Activated CD4-positive, alpha-beta T cell treated with anti-CD3 and anti-CD28 coated beads for 36 hours (primary cell): Measurements from ENCODE around the gene C12orf50. TPM values are rescaled to one million over a fixed set of nuclear protein-coding genes. Genes with fewer than 3 reads are reported as not detected.

Experiments
- ATAC-seq: fragments of 200-7000 bp; cut with Tn5 transposase; one replicate; pipeline ENCODE4 v1.10.0; 2021; ENCODE audit warnings: mild to moderate bottlenecking, moderate library complexity
- CTCF ChIA-PET: fragments of 350-600 bp; sonication (Branson Sonifier 250); formaldehyde crosslinking; loops from one replicate; lab custom pipeline; 2021; ENCODE audit warnings: antibody characterized with exemption; lab: Charles Lee
- POLR2A ChIA-PET: fragments of 350-600 bp; sonication (Branson Sonifier 250); formaldehyde crosslinking; loops from one replicate; lab custom pipeline; 2021; ENCODE audit warnings: antibody characterized with exemption, inconsistent platforms; lab: Charles Lee
- DNase-seq: peaks from one replicate; pipeline ENCODE4 v3.0.0-alpha.2; 2020
- H3K27ac Mint-ChIP-seq: one replicate; pipeline ENCODE4 v1.8.0; 2021; ENCODE audit warnings: mixed read lengths
- H3K27me3 Mint-ChIP-seq: one replicate; pipeline ENCODE4 v1.8.0; 2021; ENCODE audit warnings: mixed read lengths
- H3K36me3 Mint-ChIP-seq: one replicate; pipeline ENCODE4 v1.8.0; 2021; ENCODE audit warnings: low read depth, mixed read lengths
- H3K4me1 Mint-ChIP-seq: one replicate; pipeline ENCODE4 v1.8.0; 2021; ENCODE audit warnings: mixed read lengths
- H3K4me3 Mint-ChIP-seq: one replicate; pipeline ENCODE4 v1.8.0; 2021; ENCODE audit warnings: mild to moderate bottlenecking, moderate library complexity, mixed read lengths
- H3K9me3 Mint-ChIP-seq: one replicate; pipeline ENCODE4 v1.8.0; 2021; ENCODE audit warnings: low read depth, mixed read lengths
- intact Hi-C, 2 experiments: fragments of 100-400 bp; cut with DNase I in 1 of 2; cut with micrococcal nuclease in 1 of 2; formaldehyde crosslinking; loops; one replicate each; pipeline versions ENCODE4 v1.14.2 to v1.15.1; 2022 to 2024; cut with DNase I, micrococcal nuclease
- total RNA-seq, 2 experiments: library from RNA; stranded (reverse); gene quantifications; one replicate each; pipeline ENCODE4 v1.2.3, GENCODE V29; 2021

C12orf50 gene
- total RNA-seq, 2 experiments from 2014 or later, result 0.11 TPM

GRCh38 chr12:87939182-87939581 lies 90.0 kb downstream of the C12orf50 start:
- H3K9me3 Mint-ChIP-seq, result peaks cover 2% of the 10 kb centered on the region
- no peaks in the 10 kb centered on the region for H3K27me3 Mint-ChIP-seq
- intact Hi-C loops, result no loop called here
- DNase-seq, result no peak
- no peaks in the 10 kb centered on the region for H3K4me1 Mint-ChIP-seq
- no peak overlapping the region for H3K27ac Mint-ChIP-seq
- H3K4me3 Mint-ChIP-seq, result no peak overlapping the region
- ChIA-PET CTCF (interaction anchor here (0.7 kb wide), 1 partner anchor 73 kb away, joined by 3 read pairs; no protein-coding TSS in a partner anchor), POLR2A (no interaction called here)
- no peaks in the 10 kb centered on the region for H3K36me3 Mint-ChIP-seq
- ATAC-seq, result no peak

GRCh38 chr12:87935216-87935615 lies 94.0 kb downstream of the C12orf50 start:
- ChIA-PET POLR2A (no interaction called here), CTCF (no interaction called here)
- H3K36me3 Mint-ChIP-seq, result no peaks in the 10 kb centered on the region
- intact Hi-C loops, result no loop called here
- H3K27me3 Mint-ChIP-seq, result peaks cover 2% of the 10 kb centered on the region
- H3K4me3 Mint-ChIP-seq, result no peak overlapping the region
- H3K4me1 Mint-ChIP-seq, result no peaks in the 10 kb centered on the region
- H3K9me3 Mint-ChIP-seq, result peaks cover 2% of the 10 kb centered on the region
- H3K27ac Mint-ChIP-seq, result no peak overlapping the region
- ATAC-seq (no peak), DNase-seq (no peak)

GRCh38 chr12:87933991-87934390 lies 95.2 kb downstream of the C12orf50 start:
- Mint-ChIP-seq H3K9me3 (peaks cover 2% of the 10 kb centered on the region), H3K27me3 (peaks cover 2% of the 10 kb centered on the region), H3K36me3 (no peaks in the 10 kb centered on the region), H3K4me1 (no peaks in the 10 kb centered on the region), H3K27ac (no peak overlapping the region), H3K4me3 (no peak overlapping the region)
- DNase-seq (no peak), ATAC-seq (no peak)
- intact Hi-C loops, result no loop called here
- ChIA-PET CTCF (no interaction called here), POLR2A (no interaction called here)

GRCh38 chr12:87931812-87932211 lies 97.4 kb downstream of the C12orf50 start:
- no peak for ATAC-seq
- DNase-seq, result no peak
- Mint-ChIP-seq H3K4me1 (no peaks in the 10 kb centered on the region), H3K9me3 (peaks cover 2% of the 10 kb centered on the region), H3K27ac (no peak overlapping the region), H3K4me3 (no peak overlapping the region), H3K27me3 (peaks cover 2% of the 10 kb centered on the region), H3K36me3 (no peaks in the 10 kb centered on the region)
- ChIA-PET CTCF (no interaction called here), POLR2A (no interaction called here)
- intact Hi-C loops, result no loop called here

GRCh38 chr12:87930627-87931026 lies 98.6 kb downstream of the C12orf50 start:
- H3K36me3 Mint-ChIP-seq, result no peaks in the 10 kb centered on the region
- H3K4me1 Mint-ChIP-seq, result no peaks in the 10 kb centered on the region
- CTCF ChIA-PET, result no interaction called here
- ATAC-seq (no peak), DNase-seq (no peak)
- H3K4me3 Mint-ChIP-seq, result no peak overlapping the region
- peaks cover 2% of the 10 kb centered on the region for H3K27me3 Mint-ChIP-seq
- peaks cover 2% of the 10 kb centered on the region for H3K9me3 Mint-ChIP-seq
- no peak overlapping the region for H3K27ac Mint-ChIP-seq
- intact Hi-C loops, result no loop called here
- POLR2A ChIA-PET, result no interaction called here

Other genes starting within 250 kb of the C12orf50 start
- 10 to 100 TPM; 15.5 to 17.0 TPM for gene CEP290, start 112.7 kb upstream of the C12orf50 start, total RNA-seq
- 1 to 10 TPM; 5.8 to 6.2 TPM for gene TMTC3, start 112.9 kb upstream of the C12orf50 start, total RNA-seq